Measurements from ENCODE around the gene TLCD3B.
A peak's percentile ranks its signal among the peaks of the same experiment; 100 is the strongest.

The TLCD3B gene

DNA sequence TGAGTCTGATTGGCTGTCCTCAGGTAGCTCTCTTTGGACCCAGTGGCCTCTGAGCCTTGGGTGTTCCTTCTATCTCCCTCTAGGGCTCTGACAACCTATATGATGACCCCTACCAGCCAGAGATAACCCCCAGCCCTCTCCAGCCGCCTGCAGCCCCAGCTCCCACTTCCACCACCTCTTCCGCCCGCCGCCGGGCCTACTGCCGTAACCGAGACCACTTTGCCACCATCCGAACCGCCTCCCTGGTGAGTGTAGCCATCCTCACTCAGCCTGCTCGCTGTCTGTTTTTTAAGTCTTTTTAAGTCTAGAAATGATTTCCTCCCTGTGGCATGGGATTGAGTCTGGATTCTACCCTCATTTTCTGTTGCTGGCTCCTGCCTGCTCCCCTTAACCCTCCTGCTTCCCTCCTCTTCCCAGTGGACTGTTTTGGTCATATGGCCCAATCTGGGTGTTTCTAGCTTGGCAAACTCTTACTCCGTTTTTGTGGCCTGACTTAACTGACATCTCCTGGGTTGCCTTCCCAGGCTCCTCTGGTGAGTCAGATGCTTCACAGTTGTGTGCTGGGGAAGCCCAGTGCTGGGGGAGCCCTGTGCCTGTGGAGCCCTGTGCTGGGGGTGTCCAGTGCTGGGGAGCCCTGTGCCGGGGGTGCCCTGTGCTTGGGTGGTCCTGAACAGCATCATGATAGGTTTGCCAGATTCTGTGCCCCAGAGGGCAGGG lies 47.5 kb downstream of the TLCD3B start:
- Histone ChIP-seq H3K4me1 (ENCODE audit: insufficient read depth, low read length) (no peaks in the 10 kb centered on the region), H3K27ac (ENCODE audit: low read length) (no peak overlapping the region), H3K36me3 (ENCODE audit: insufficient read depth, low read depth, low read length) (peaks cover 92% of the 10 kb centered on the region), H3K9me3 (ENCODE audit: insufficient read depth, low read depth, low read length) (no peaks in the 10 kb centered on the region), H3K27me3 (ENCODE audit: insufficient read depth, low read length) (no peaks in the 10 kb centered on the region), H3K9ac (ENCODE audit: low read depth, low read length) (no peak overlapping the region), H3K4me3 (ENCODE audit: low read length) (no peak overlapping the region)

DNA sequence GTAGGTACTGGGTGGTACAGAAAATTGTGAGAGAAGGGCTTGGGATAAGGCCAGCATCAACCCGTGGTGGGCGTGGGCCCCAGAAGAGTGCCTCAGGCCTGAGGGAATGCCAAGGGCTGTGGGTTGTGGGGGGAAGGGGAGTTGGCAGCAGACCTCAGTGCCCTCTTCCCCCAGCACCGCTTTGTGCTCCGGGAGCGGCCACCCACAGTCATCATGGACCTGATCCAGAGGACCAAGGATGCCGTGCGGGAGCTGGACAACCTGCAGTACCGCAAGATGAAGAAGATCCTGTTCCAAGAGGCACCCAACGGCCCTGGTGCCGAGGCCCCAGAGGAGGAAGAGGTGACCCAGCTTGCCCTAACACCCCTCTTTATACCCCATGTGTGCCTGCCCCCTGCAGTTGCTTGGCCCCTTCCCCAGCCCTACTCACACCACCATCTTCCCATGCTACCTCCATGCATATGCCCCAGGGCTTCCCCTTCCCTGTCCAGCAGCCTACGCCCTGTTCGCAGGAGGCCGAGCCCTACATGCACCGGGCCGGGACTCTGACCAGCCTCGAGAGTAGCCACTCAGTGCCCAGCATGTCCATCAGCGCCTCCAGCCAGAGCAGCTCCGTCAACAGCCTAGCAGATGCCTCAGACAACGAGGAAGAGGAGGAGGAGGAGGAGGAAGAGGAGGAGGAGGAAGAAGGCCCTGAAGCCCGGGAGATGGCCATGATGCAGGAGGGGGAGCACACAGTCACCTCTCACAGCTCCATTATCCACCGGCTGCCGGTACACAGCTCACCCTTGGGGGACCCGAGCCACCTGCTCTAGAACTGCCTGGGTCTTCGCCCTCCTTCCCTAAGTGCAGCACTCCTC lies 48.3 kb downstream of the TLCD3B start:
- Histone ChIP-seq H3K4me3 (ENCODE audit: low read length) (no peak overlapping the region), H3K9me3 (ENCODE audit: insufficient read depth, low read depth, low read length) (no peaks in the 10 kb centered on the region), H3K9ac (ENCODE audit: low read depth, low read length) (no peak overlapping the region), H3K27ac (ENCODE audit: low read length) (no peak overlapping the region), H3K4me1 (ENCODE audit: insufficient read depth, low read length) (no peaks in the 10 kb centered on the region), H3K36me3 (ENCODE audit: insufficient read depth, low read depth, low read length) (peaks cover 92% of the 10 kb centered on the region), H3K27me3 (ENCODE audit: insufficient read depth, low read length) (no peaks in the 10 kb centered on the region)

GRCh38 chr16:29978564-29979270 lies 52.4 kb downstream of the TLCD3B start:
- H3K36me3 ChIP-seq (ENCODE audit: insufficient read depth, low read depth, low read length), result peaks cover 62% of the 10 kb centered on the region

GRCh38 chr16:29978081-29978480 lies 53.0 kb downstream of the TLCD3B start:
- H3K9me3 ChIP-seq (ENCODE audit: insufficient read depth, low read depth, low read length), result peaks cover 2% of the 10 kb centered on the region
- H3K27ac ChIP-seq (ENCODE audit: low read length), result no peak overlapping the region
- peaks cover under 1% of the 10 kb centered on the region; the same call in 1 of the 2 replicates for H3K27me3 ChIP-seq (ENCODE audit: insufficient read depth, low read length)
- H3K4me1 ChIP-seq (ENCODE audit: insufficient read depth, low read length), result peaks cover 22% of the 10 kb centered on the region
- no peak overlapping the region for H3K4me3 ChIP-seq (ENCODE audit: low read length)
- no peak overlapping the region for H3K9ac ChIP-seq (ENCODE audit: low read depth, low read length)
- peaks cover 55% of the 10 kb centered on the region for H3K36me3 ChIP-seq (ENCODE audit: insufficient read depth, low read depth, low read length)

More at GRCh38 chr16:29978564-29979270, 52.4 kb downstream of the TLCD3B start:
- no peaks in the 10 kb centered on the region for H3K27me3 ChIP-seq (ENCODE audit: insufficient read depth, low read length)
- H3K9me3 ChIP-seq (ENCODE audit: insufficient read depth, low read depth, low read length), result no peaks in the 10 kb centered on the region
- H3K27ac ChIP-seq (ENCODE audit: low read length), result no peak overlapping the region
- H3K4me3 ChIP-seq (ENCODE audit: low read length), result no peak overlapping the region
- peaks cover 22% of the 10 kb centered on the region for H3K4me1 ChIP-seq (ENCODE audit: insufficient read depth, low read length)
- no peak overlapping the region for H3K9ac ChIP-seq (ENCODE audit: low read depth, low read length)

DNA sequence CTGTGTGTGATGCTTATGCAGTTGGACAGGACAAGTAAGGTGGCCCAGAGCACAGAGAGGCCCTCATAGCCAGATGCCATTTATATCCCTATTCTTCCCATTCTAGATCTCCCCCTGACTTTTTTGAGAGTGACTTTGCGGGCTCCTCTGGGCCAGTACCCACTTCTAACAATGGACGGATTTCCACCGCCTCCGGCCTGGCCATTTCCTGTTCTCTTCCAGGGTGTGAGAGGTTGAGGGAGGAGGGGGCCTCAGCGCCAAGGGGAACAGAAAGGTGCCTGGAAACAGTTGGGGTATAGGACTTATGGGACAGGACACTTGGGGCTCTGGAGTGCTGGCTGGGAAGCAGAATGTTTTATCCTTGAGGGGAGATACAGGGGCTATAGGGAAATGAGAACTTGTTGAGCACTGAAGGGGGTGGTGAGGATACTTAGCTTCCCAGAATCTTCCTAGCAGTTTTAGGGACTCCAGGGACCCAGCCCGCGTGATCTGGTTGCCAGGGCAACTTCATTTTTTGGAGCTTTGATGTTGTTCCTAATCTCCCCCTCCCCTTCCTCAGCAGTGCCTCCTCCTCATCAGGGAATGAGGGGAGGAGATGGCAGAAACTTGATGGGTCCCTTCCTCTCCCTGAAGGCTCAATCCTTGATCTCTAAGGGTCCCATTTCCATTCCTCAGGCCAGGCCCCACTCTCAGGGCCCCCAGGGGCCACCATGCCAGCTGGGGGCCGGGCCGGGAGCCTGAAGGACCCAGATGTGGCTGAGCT lies 53.8 kb downstream of the TLCD3B start:
- Histone ChIP-seq H3K9ac (ENCODE audit: low read depth, low read length) (no peak overlapping the region; the same call in 1 of the 2 replicates), H3K36me3 (ENCODE audit: insufficient read depth, low read depth, low read length) (peaks cover 55% of the 10 kb centered on the region)

DNA sequence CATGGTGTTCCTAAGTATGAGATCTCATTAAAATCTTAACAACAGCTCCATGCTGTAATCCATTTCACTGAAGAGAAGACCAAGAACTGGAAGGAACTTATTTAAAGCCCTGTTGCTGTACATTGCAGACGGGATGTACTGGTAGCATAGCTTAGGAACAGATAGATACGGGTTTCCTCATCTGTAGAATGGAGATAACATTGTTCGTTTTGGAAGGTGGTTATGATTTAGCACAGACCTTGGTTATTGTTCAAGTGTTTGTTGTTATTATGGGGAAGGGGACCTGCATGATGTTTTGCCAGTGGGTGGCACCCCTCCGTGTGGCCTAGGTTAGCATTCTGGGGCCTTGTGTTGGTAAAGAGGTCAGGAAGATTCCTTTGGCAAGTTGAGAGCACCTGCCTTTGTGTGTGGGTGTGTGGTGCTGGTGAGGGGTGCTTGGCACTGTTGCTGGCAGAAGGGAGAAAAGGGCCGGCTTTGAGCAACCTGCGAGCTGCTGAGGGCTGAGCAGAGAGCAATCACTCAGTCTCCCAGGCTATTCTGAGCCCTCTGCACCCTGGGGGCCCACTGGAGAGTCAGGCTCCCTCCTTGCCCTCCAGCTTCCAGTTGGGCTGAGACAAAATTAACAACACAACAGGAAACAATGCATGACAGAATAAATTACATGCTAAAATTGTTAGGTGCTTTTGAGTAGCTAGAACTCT lies 55.1 kb downstream of the TLCD3B start:
- H3K27ac ChIP-seq (ENCODE audit: low read length), result no peak overlapping the region
- peaks cover 47% of the 10 kb centered on the region for H3K36me3 ChIP-seq (ENCODE audit: insufficient read depth, low read depth, low read length)
- peak overlapping the region; percentile 86 for H3K4me3 ChIP-seq (ENCODE audit: low read length)
- peaks cover 10% of the 10 kb centered on the region for H3K9me3 ChIP-seq (ENCODE audit: insufficient read depth, low read depth, low read length)
- peaks cover 22% of the 10 kb centered on the region for H3K4me1 ChIP-seq (ENCODE audit: insufficient read depth, low read length)
- peak overlapping the region; percentile 7 for H3K9ac ChIP-seq (ENCODE audit: low read depth, low read length)
- peaks cover 14% of the 10 kb centered on the region for H3K27me3 ChIP-seq (ENCODE audit: insufficient read depth, low read length)

More for the DNA sequence above, 53.8 kb downstream of the TLCD3B start:
- Histone ChIP-seq H3K4me1 (ENCODE audit: insufficient read depth, low read length) (peaks cover 22% of the 10 kb centered on the region), H3K27me3 (ENCODE audit: insufficient read depth, low read length) (peaks cover 9% of the 10 kb centered on the region), H3K27ac (ENCODE audit: low read length) (no peak overlapping the region), H3K4me3 (ENCODE audit: low read length) (peak overlapping the region; percentile 86; the same call in 1 of the 2 replicates), H3K9me3 (ENCODE audit: insufficient read depth, low read depth, low read length) (peaks cover 10% of the 10 kb centered on the region)

GRCh38 chr16:29975134-29975538 lies 55.9 kb downstream of the TLCD3B start:
- Histone ChIP-seq H3K4me3 (ENCODE audit: low read length) (peak overlapping the region; percentile 86), H3K27me3 (ENCODE audit: insufficient read depth, low read length) (peaks cover 14% of the 10 kb centered on the region), H3K4me1 (ENCODE audit: insufficient read depth, low read length) (peaks cover 22% of the 10 kb centered on the region), H3K27ac (ENCODE audit: low read length) (no peak overlapping the region), H3K36me3 (ENCODE audit: insufficient read depth, low read depth, low read length) (peaks cover 38% of the 10 kb centered on the region), H3K9ac (ENCODE audit: low read depth, low read length) (peak overlapping the region; percentile 92; the same call in 1 of the 2 replicates), H3K9me3 (ENCODE audit: insufficient read depth, low read depth, low read length) (peaks cover 10% of the 10 kb centered on the region)

Measured in iPS-20b (cell line).